Transverse colon (tissue), 4 donors: ENCODE measurements around the gene RFTN1. TPM values are rescaled to one million over a fixed set of nuclear protein-coding genes. Genes with fewer than 3 reads are reported as not detected.

Experiments
- DNase-seq: peaks from one replicate; pipeline ENCODE4 v3.0.0-alpha.2; 2019
- H3K27ac ChIP-seq, 4 donors: fragments of 200-600 bp; sonication (generic); 2 replicates each; pipeline ENCODE4 v1.5.1; 2016 to 2018; ENCODE audit warnings: inconsistent platforms in 4 of 4
- H3K27me3 ChIP-seq: fragments of 200-600 bp; sonication (generic); 2 replicates; pipeline ENCODE4 v1.5.1; 2017; ENCODE audit warnings: inconsistent platforms
- H3K36me3 ChIP-seq, 4 donors: fragments of 200-600 bp; sonication (generic); 2 replicates each; pipeline ENCODE4 v1.5.1; 2017 to 2019; ENCODE audit warnings: inconsistent platforms in 4 of 4
- H3K4me1 ChIP-seq, 4 donors: fragments of 200-600 bp; sonication (generic); 2 replicates each; pipeline ENCODE4 v1.5.1; 2017 to 2020; ENCODE audit warnings: inconsistent platforms in 4 of 4
- H3K4me3 ChIP-seq, 4 donors: fragments of 200-600 bp; sonication (generic); 1 replicate in 1 of 4; 2 replicates in 3 of 4; pipeline versions ENCODE4 v1.5.1 to v1.6.1; 2017 to 2019; ENCODE audit warnings: inconsistent platforms in 4 of 4
- H3K9me3 ChIP-seq, 2 donors: fragments of 200-600 bp; sonication (generic); 2 replicates each; pipeline ENCODE4 v1.5.1; 2017 to 2019; ENCODE audit warnings: inconsistent platforms in 2 of 2
- CTCF ChIP-seq, 5 experiments: fragments of 200-600 bp in 3 of 5; fragments of 450-650 bp in 2 of 5; sonication (generic) in 3 of 5; IDR thresholded peaks; 1 replicate in 2 of 5; 2 replicates in 3 of 5; pipeline ENCODE4 v1.5.1; 2016 to 2017; ENCODE audit warnings: antibody characterized with exemption in 5 of 5, inconsistent platforms in 3 of 5, mild to moderate bottlenecking in 2 of 5, moderate library complexity in 1 of 5
- EP300 ChIP-seq: sonication (generic); formaldehyde crosslinking; IDR thresholded peaks from one replicate; pipeline ENCODE4 v1.6.1; 2017; ENCODE audit warnings: antibody characterized with exemption, low read depth
- POLR2A ChIP-seq: fragments of 450-650 bp; IDR thresholded peaks from one replicate; pipeline ENCODE4 v1.6.1; 2016; ENCODE audit warnings: antibody characterized with exemption, mild to moderate bottlenecking, moderate library complexity
- POLR2AphosphoS5 ChIP-seq, 3 donors: sonication (generic); formaldehyde crosslinking; IDR thresholded peaks; one replicate each; pipeline ENCODE4 v1.6.1; 2016; ENCODE audit warnings: antibody characterized with exemption in 3 of 3
- WGBS, 2 donors: methylation state at CpG; one replicate each; pipeline ENCODE4 v1.1.5; 2018; ENCODE audit warnings: low coverage in 1 of 2; 5-methylcytosine and 5-hydroxymethylcytosine counted together
- in situ Hi-C, 4 donors: fragments of 200-750 bp; cut with MboI; loops; one replicate each; pipeline versions ENCODE4 v1.15.0 to v1.15.1; 2017; ENCODE audit warnings: low sequenced_read_pairs in 3 of 4, low pct_ligation_motif_present in 1 of 4, low pct_unique_long_range_greater_than_20kb in 1 of 4
- intact Hi-C: fragments of 100-400 bp; cut with DNase I; formaldehyde crosslinking; loops from one replicate; pipeline ENCODE4 v1.15.1; 2023; ENCODE audit warnings: low total_unique reads
- total RNA-seq, 4 donors: library from RNA; depleted of rRNA; stranded (reverse); fragments of >200 nt; gene quantifications; one replicate each; pipeline ENCODE4 v1.1.0, GENCODE V29; 2016

RFTN1 gene
- total RNA-seq, 4 donors from 2014 or later = 6.7 to 25.7 (median 15.7) TPM

- no peaks in the 10 kb centered on the region for H3K36me3 ChIP-seq
- peaks cover 0 to 6% (median 0%) of the 10 kb centered on the region in 4 donors for H3K4me1 ChIP-seq
- H3K27me3 ChIP-seq = no peaks in the 10 kb centered on the region
- in situ Hi-C loops = no loop called here
- intact Hi-C loops = no loop called here
- no peak for DNase-seq
- H3K9me3 ChIP-seq = no peaks in the 10 kb centered on the region
- H3K27ac ChIP-seq = no peak overlapping the region
- WGBS, 2 donors = 95 to 100% methylated on average over 2 to 3 of the region's 3 CpGs
- no peak for TF ChIP-seq CTCF (IDR thresholded peaks at IDR 0.05)
- TF ChIP-seq EP300 = no peak
- no peak for TF ChIP-seq POLR2A
- no peak for TF ChIP-seq POLR2AphosphoS5 (IDR thresholded peaks at IDR 0.05)
- H3K4me3 ChIP-seq = no peak overlapping the region
Observed at GRCh38 chr3:16354291-16354690, 159.2 kb downstream of the RFTN1 start.

- DNase-seq = no peak
- 69 to 73% methylated on average over 2 of the region's 2 CpGs for WGBS, 2 donors
- intact Hi-C loops (no loop called here), in situ Hi-C loops (no loop called here)
- no peaks in the 10 kb centered on the region for H3K27me3 ChIP-seq
- peaks cover 0 to 6% (median 0%) of the 10 kb centered on the region in 4 donors for H3K4me1 ChIP-seq
- no peak overlapping the region for H3K27ac ChIP-seq
- H3K36me3 ChIP-seq = no peaks in the 10 kb centered on the region
- TF ChIP-seq EP300 (no peak), CTCF (IDR thresholded peaks at IDR 0.05) (no peak), POLR2AphosphoS5 (IDR thresholded peaks at IDR 0.05) (no peak), POLR2A (no peak)
- H3K9me3 ChIP-seq = no peaks in the 10 kb centered on the region
- no peak overlapping the region for H3K4me3 ChIP-seq
Observed at GRCh38 chr3:16352428-16352827, 161.1 kb downstream of the RFTN1 start.

GRCh38 chr3:16350597-16351318 is 162.7 kb downstream of the RFTN1 start:
- intact Hi-C loops (no loop called here), in situ Hi-C loops (no loop called here)
- no peak for TF ChIP-seq POLR2AphosphoS5 (IDR thresholded peaks at IDR 0.05)
- no peak for TF ChIP-seq CTCF (IDR thresholded peaks at IDR 0.05)
- no peak for TF ChIP-seq POLR2A
- no peak for TF ChIP-seq EP300
- Histone ChIP-seq H3K27me3 (no peaks in the 10 kb centered on the region), H3K4me3 (no peak overlapping the region), H3K4me1 (peaks cover 0 to 6% (median 0%) of the 10 kb centered on the region in 4 donors), H3K36me3 (no peaks in the 10 kb centered on the region), H3K9me3 (no peaks in the 10 kb centered on the region), H3K27ac (no peak overlapping the region)
- 84 to 96% methylated on average over 2 to 5 of the region's 5 CpGs for WGBS, 2 donors
- DNase-seq = no peak

GRCh38 chr3:16349986-16350596 is 163.4 kb downstream of the RFTN1 start:
- in situ Hi-C loops (no loop called here), intact Hi-C loops (no loop called here)
- H3K4me3 ChIP-seq = no peak overlapping the region
- no peak for TF ChIP-seq EP300
- no peak for TF ChIP-seq CTCF (IDR thresholded peaks at IDR 0.05)
- TF ChIP-seq POLR2A = no peak
- TF ChIP-seq POLR2AphosphoS5 (IDR thresholded peaks at IDR 0.05) = no peak
- no peaks in the 10 kb centered on the region for H3K9me3 ChIP-seq
- H3K4me1 ChIP-seq = peaks cover 0 to 6% (median 0%) of the 10 kb centered on the region in 4 donors
- WGBS, 2 donors = 29 to 32% methylated on average over 2 of the region's 2 CpGs
- no peak overlapping the region for H3K27ac ChIP-seq
- no peak for DNase-seq
- no peaks in the 10 kb centered on the region for H3K36me3 ChIP-seq
- H3K27me3 ChIP-seq = no peaks in the 10 kb centered on the region
